OCI-M1 (cell line): ENCODE data around the gene MBD6.
"Not testable (repeated sequence)": the region's sequence is repeated elsewhere in the genome, so short reads cannot be mapped to it uniquely, and the experiment has no call there.

Experiments
- DNase-seq: peaks from one replicate; lab custom pipeline; 2025; lab: John Stamatoyannopoulos, UW

Gene MBD6

GRCh38 chr12:57550641-57551549 lies 28.3 kb downstream of the MBD6 start:
- DNase-seq = no peak

GRCh38 chr12:57551637-57552305 lies 29.1 kb downstream of the MBD6 start:
- DNase-seq = no peak

- DNase-seq = peak; percentile 57
Measured at GRCh38 chr12:57552306-57552651, 29.7 kb downstream of the MBD6 start.

- DNase-seq = peak; percentile 67
Measured at GRCh38 chr12:57552835-57553313, 30.2 kb downstream of the MBD6 start.

- no peak for DNase-seq
Measured at GRCh38 chr12:57553343-57554202, 30.9 kb downstream of the MBD6 start.

- no peak for DNase-seq
Measured at GRCh38 chr12:57554453-57554852, 31.8 kb downstream of the MBD6 start.

GRCh38 chr12:57554897-57555296 lies 32.3 kb downstream of the MBD6 start:
- no peak for DNase-seq

GRCh38 chr12:57558864-57559263 lies 36.2 kb downstream of the MBD6 start:
- DNase-seq = no peak

- DNase-seq = no peak
Measured at GRCh38 chr12:57560516-57560915, 37.9 kb downstream of the MBD6 start.

GRCh38 chr12:57561117-57561516 lies 38.5 kb downstream of the MBD6 start:
- DNase-seq = peak; percentile 9

- no peak for DNase-seq
Measured at GRCh38 chr12:57563358-57563757, 40.7 kb downstream of the MBD6 start.

GRCh38 chr12:57564178-57564740 lies 41.6 kb downstream of the MBD6 start:
- no peak for DNase-seq

GRCh38 chr12:57568838-57569237 lies 46.2 kb downstream of the MBD6 start:
- DNase-seq = no peak

GRCh38 chr12:57569858-57570257 lies 47.2 kb downstream of the MBD6 start:
- DNase-seq = no peak

- not testable (repeated sequence) for DNase-seq
Measured at GRCh38 chr12:57570438-57570837, 47.8 kb downstream of the MBD6 start.

- DNase-seq = no peak
Measured at GRCh38 chr12:57571926-57572762, 49.5 kb downstream of the MBD6 start.

- DNase-seq = no peak
Measured at GRCh38 chr12:57574795-57575194, 52.2 kb downstream of the MBD6 start.

GRCh38 chr12:57575771-57576612 lies 53.4 kb downstream of the MBD6 start:
- DNase-seq = no peak

GRCh38 chr12:57576613-57577160 lies 54.1 kb downstream of the MBD6 start:
- no peak for DNase-seq
